HEK293 (cell line): Measurements from ENCODE around the gene SORCS3.

Source experiments
- CTCF ChIA-PET: fragments of 350-600 bp; formaldehyde crosslinking; extraction: SDS; loops from one replicate; lab custom pipeline; 2021; ENCODE audit warnings: antibody characterized with exemption; lab: Yijun Ruan, JAX
- POLR2A ChIA-PET: fragments of 300-600 bp; formaldehyde crosslinking; extraction: SDS; loops from one replicate; lab custom pipeline; 2020; ENCODE audit warnings: antibody characterized with exemption, inconsistent platforms; lab: Yijun Ruan, JAX
- H3K27ac ChIP-seq: fragments of 200-500 bp; sonication (Bioruptor generic); 2 replicates; pipeline ENCODE4 v1.5.1; 2014; ENCODE audit warnings: low read depth, low read length, control low read depth, inconsistent platforms; ENCODE audit errors: extremely low read depth
- H3K36me3 ChIP-seq, 2 experiments: fragments of 200-500 bp in 1 of 2; sonication (Bioruptor generic) in 1 of 2; 1 replicate in 1 of 2; 2 replicates in 1 of 2; pipeline ENCODE4 v1.5.1; 2014 to 2017; ENCODE audit warnings: inconsistent platforms in 2 of 2, low read length in 2 of 2; ENCODE audit not compliant: control insufficient read depth in 2 of 2, insufficient read depth in 1 of 2
- H3K4me1 ChIP-seq: fragments of 200-500 bp; sonication (Bioruptor generic); 2 replicates; pipeline ENCODE4 v1.5.1; 2014; ENCODE audit warnings: mild to moderate bottlenecking, low read length, inconsistent platforms; ENCODE audit not compliant: control insufficient read depth, insufficient read depth
- H3K4me3 ChIP-seq: 2 replicates; pipeline ENCODE4 v1.5.1; 2011; ENCODE audit warnings: low read depth, mild to moderate bottlenecking, control low read depth, low read length, moderate library complexity
- H3K9me3 ChIP-seq: fragments of 200-500 bp; sonication (Bioruptor generic); 2 replicates; pipeline ENCODE4 v1.5.1; 2014; ENCODE audit warnings: low read depth, low read length, inconsistent platforms; ENCODE audit not compliant: control insufficient read depth, insufficient read depth
- HOXC10 ChIP-seq: sonication (generic); formaldehyde crosslinking; IDR thresholded peaks from 2 replicates; pipeline ENCODE4 v1.8.1; 2023; ENCODE audit warnings: mild to moderate bottlenecking, missing genetic modification reagents
- IKZF3 ChIP-seq: fragments of 450-650 bp; IDR thresholded peaks from 2 replicates; pipeline ENCODE4 v1.5.0; 2018; ENCODE audit warnings: missing biosample characterization, mild to moderate bottlenecking, missing genetic modification characterization, moderate library complexity
- KLF1 ChIP-seq: fragments of 450-650 bp; formaldehyde crosslinking; IDR thresholded peaks from 2 replicates; pipeline ENCODE4 v1.5.1; 2016; ENCODE audit warnings: missing biosample characterization, missing genetic modification characterization
- TCF7L2 ChIP-seq: IDR thresholded peaks from 2 replicates; pipeline ENCODE4 v1.6.1; 2011; ENCODE audit warnings: low read depth, mild to moderate bottlenecking, inconsistent platforms, low read length, moderate library complexity, borderline replicate concordance
- YY1 ChIP-seq: fragments of 450-650 bp; formaldehyde crosslinking; IDR thresholded peaks from 2 replicates; pipeline ENCODE4 v1.5.1; 2018; ENCODE audit warnings: missing biosample characterization, missing genetic modification characterization
- ZNF112 ChIP-seq: fragments of 450-650 bp; formaldehyde crosslinking; IDR thresholded peaks from 2 replicates; pipeline ENCODE4 v1.5.0; 2017; ENCODE audit warnings: missing biosample characterization, missing genetic modification characterization
- ZNF132 ChIP-seq: fragments of 450-650 bp; formaldehyde crosslinking; IDR thresholded peaks from 2 replicates; pipeline ENCODE4 v1.5.1; 2017; ENCODE audit warnings: missing biosample characterization, missing genetic modification characterization, borderline replicate concordance
- ZNF19 ChIP-seq: fragments of 450-650 bp; formaldehyde crosslinking; IDR thresholded peaks from 2 replicates; pipeline ENCODE4; 2016; ENCODE audit warnings: missing biosample characterization, missing genetic modification characterization, low read depth
- ZNF221 ChIP-seq: fragments of 450-650 bp; formaldehyde crosslinking; IDR thresholded peaks from 2 replicates; pipeline ENCODE4 v1.5.1; 2017; ENCODE audit warnings: missing biosample characterization, missing genetic modification characterization, borderline replicate concordance
- ZNF223 ChIP-seq: fragments of 450-650 bp; formaldehyde crosslinking; IDR thresholded peaks from 2 replicates; pipeline ENCODE4 v1.5.1; 2016; ENCODE audit warnings: missing biosample characterization, missing genetic modification characterization
- ZNF23 ChIP-seq: fragments of 450-650 bp; formaldehyde crosslinking; IDR thresholded peaks from 2 replicates; pipeline ENCODE4 v1.5.1; 2016; ENCODE audit warnings: missing biosample characterization, missing genetic modification characterization, borderline replicate concordance
- ZNF510 ChIP-seq: fragments of 450-650 bp; formaldehyde crosslinking; IDR thresholded peaks from 2 replicates; pipeline ENCODE4 v1.5.1; 2018; ENCODE audit warnings: mild to moderate bottlenecking, missing genetic modification characterization, missing biosample characterization; ENCODE audit not compliant: insufficient replicate concordance
- ZNF514 ChIP-seq: fragments of 450-650 bp; formaldehyde crosslinking; IDR thresholded peaks from 2 replicates; pipeline ENCODE4 v1.5.1; 2016; ENCODE audit warnings: missing biosample characterization, missing genetic modification characterization
- ZNF621 ChIP-seq: fragments of 450-650 bp; formaldehyde crosslinking; IDR thresholded peaks from 2 replicates; pipeline ENCODE4 v1.5.1; 2017; ENCODE audit warnings: missing biosample characterization, missing genetic modification characterization
- ZNF747 ChIP-seq: fragments of 450-650 bp; formaldehyde crosslinking; IDR thresholded peaks from 2 replicates; pipeline ENCODE4 v1.5.1; 2016; ENCODE audit warnings: missing biosample characterization, missing genetic modification characterization
- TF ChIP-seq, protein P1 (sequence below): fragments of 450-650 bp; formaldehyde crosslinking; conservative IDR thresholded peaks from 2 replicates; pipeline ENCODE4 v1.5.1; 2016; ENCODE audit warnings: low read depth, missing biosample characterization, missing genetic modification characterization
- TF ChIP-seq, protein P2 (sequence below): fragments of 450-650 bp; IDR thresholded peaks from 2 replicates; pipeline ENCODE4 v1.5.1; 2018; ENCODE audit warnings: missing biosample characterization, mild to moderate bottlenecking, missing genetic modification characterization
- TF ChIP-seq, protein P3 (sequence below): fragments of 450-650 bp; formaldehyde crosslinking; IDR thresholded peaks from 2 replicates; pipeline ENCODE4 v1.5.1; 2016; ENCODE audit warnings: missing biosample characterization, missing genetic modification characterization

SORCS3 gene

DNA sequence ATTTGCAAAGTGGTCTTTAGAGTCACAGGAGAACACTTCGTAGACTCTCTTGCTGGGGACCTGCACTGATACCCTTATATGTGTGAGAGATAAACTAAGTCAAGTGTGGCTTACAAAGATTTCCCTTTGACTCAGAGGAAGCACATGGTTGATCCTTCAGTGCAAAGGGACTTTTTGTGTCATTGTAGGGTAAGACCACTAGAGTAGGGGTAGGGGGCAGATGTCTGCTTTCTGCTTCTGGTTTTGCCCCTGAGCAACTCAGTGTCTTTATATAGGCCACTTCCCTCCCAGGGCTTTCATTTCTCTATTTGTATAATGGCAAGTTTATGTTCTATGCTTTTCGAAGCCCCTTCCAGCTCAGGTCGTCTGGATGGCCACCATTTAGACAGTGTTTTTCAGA is 281.7 kb downstream of the SORCS3 start (continued):
- no peak for TF ChIP-seq ZNF132 (tag by site-specific recombination)
- TF ChIP-seq ZNF112 = no peak
- no peak for TF ChIP-seq IKZF3
- no peak for TF ChIP-seq ZNF221 (tag by site-specific recombination)

DNA sequence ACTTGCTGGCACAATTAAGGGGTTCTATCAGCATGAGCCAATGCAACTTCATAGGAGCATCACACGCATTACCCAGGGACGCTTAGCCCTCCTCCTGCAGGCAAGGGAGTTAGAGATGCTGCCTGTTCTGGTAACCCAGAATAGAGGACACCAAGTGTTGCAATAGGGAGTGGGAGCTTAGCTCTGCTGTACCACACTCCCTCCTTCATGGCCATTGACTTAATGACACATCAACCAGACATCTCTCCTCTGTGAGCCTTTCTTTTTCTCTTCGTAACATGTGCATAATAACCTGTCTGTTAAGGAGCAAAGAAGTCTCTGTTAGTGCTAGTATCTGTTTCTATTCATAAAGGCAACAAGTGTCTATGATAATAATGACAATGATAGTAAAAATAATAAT is 282.4 kb downstream of the SORCS3 start:
- Histone ChIP-seq H3K9me3 (no peaks in the 10 kb centered on the region), H3K27ac (no peak overlapping the region), H3K4me3 (no peak overlapping the region), H3K36me3 (no peaks in the 10 kb centered on the region), H3K4me1 (no peaks in the 10 kb centered on the region)
- ChIA-PET POLR2A (no interaction called here), CTCF (interaction anchor here (0.6 to 2.6 kb wide), 4 partner anchors 32 to 308 kb away, joined by 3 to 8 read pairs (median 4); no protein-coding TSS in a partner anchor)
- TF ChIP-seq YY1 (tag by site-specific recombination) (no peak), ZNF621 (tag by site-specific recombination) (no peak), HOXC10 (CRISPR knock-in tag) (no peak), ZNF23 (tag by site-specific recombination) (no peak), ZNF132 (tag by site-specific recombination) (no peak), ZNF19 (tag by site-specific recombination) (no peak), TCF7L2 (no peak), ZNF747 (tag by site-specific recombination) (no peak), ZNF510 (no peak), ZNF514 (tag by site-specific recombination) (no peak)
- TF ChIP-seq, protein P1, sequence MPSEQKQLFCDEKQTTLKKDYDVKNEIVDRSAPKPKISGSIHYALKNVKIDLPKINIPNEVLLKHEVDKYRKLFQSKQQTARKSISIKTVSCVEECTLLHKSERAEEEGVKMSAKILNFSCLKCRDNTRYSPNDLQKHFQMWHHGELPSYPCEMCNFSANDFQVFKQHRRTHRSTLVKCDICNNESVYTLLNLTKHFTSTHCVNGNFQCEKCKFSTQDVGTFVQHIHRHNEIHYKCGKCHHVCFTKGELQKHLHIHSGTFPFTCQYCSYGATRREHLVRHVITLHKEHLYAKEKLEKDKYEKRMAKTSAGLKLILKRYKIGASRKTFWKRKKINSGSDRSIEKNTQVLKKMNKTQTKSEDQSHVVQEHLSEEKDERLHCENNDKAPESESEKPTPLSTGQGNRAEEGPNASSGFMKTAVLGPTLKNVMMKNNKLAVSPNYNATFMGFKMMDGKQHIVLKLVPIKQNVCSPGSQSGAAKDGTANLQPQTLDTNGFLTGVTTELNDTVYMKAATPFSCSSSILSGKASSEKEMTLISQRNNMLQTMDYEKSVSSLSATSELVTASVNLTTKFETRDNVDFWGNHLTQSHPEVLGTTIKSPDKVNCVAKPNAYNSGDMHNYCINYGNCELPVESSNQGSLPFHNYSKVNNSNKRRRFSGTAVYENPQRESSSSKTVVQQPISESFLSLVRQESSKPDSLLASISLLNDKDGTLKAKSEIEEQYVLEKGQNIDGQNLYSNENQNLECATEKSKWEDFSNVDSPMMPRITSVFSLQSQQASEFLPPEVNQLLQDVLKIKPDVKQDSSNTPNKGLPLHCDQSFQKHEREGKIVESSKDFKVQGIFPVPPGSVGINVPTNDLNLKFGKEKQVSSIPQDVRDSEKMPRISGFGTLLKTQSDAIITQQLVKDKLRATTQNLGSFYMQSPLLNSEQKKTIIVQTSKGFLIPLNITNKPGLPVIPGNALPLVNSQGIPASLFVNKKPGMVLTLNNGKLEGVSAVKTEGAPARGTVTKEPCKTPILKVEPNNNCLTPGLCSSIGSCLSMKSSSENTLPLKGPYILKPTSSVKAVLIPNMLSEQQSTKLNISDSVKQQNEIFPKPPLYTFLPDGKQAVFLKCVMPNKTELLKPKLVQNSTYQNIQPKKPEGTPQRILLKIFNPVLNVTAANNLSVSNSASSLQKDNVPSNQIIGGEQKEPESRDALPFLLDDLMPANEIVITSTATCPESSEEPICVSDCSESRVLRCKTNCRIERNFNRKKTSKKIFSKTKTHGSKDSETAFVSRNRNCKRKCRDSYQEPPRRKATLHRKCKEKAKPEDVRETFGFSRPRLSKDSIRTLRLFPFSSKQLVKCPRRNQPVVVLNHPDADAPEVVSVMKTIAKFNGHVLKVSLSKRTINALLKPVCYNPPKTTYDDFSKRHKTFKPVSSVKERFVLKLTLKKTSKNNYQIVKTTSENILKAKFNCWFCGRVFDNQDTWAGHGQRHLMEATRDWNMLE = no peak
- TF ChIP-seq, protein P2, sequence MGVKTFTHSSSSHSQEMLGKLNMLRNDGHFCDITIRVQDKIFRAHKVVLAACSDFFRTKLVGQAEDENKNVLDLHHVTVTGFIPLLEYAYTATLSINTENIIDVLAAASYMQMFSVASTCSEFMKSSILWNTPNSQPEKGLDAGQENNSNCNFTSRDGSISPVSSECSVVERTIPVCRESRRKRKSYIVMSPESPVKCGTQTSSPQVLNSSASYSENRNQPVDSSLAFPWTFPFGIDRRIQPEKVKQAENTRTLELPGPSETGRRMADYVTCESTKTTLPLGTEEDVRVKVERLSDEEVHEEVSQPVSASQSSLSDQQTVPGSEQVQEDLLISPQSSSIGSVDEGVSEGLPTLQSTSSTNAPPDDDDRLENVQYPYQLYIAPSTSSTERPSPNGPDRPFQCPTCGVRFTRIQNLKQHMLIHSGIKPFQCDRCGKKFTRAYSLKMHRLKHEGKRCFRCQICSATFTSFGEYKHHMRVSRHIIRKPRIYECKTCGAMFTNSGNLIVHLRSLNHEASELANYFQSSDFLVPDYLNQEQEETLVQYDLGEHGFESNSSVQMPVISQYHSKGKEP (tag by site-specific recombination) = no peak

DNA sequence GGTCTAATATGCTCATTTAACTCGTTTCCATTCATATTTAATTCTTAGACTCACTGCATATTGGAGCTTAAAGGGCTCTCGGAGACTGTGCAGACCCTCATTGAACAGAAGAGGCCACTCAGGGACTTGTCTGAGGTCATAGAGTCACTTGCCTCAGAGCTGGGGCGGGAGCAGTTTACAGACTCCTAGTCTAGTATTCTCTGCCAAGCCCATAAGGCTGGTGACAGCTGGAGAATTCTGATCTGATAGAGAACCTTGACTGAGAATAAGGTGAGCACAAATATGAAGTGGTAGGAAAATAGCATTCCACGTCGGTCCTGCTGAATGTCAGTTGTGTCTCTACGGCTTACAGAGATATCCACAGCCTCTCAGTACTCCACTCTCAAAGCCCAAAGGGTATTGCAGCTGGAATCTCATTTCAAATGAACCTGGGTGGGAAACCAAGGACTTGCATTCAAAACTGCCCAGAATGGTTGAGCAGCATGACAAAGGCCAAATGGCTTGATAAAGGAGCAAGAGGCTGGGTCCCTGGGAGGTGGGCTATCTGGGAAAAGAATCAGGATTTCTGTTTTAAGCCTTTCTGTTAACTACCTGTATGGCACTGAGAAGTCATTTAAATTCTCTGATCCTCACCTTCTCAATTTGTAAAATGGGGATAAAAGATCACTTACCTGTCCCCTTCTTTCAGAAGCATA is 283.2 kb downstream of the SORCS3 start:
- POLR2A ChIA-PET = no interaction called here
- CTCF ChIA-PET = interaction anchor here (0.6 to 2.6 kb wide), 8 partner anchors 8 to 309 kb away, joined by 3 to 8 read pairs (median 4); no protein-coding TSS in a partner anchor
- Histone ChIP-seq H3K4me1 (no peaks in the 10 kb centered on the region), H3K36me3 (no peaks in the 10 kb centered on the region), H3K9me3 (no peaks in the 10 kb centered on the region), H3K4me3 (no peak overlapping the region), H3K27ac (no peak overlapping the region)
- TF ChIP-seq KLF1 (tag by site-specific recombination) (no peak), ZNF223 (tag by site-specific recombination) (no peak)
- TF ChIP-seq, protein P3, sequence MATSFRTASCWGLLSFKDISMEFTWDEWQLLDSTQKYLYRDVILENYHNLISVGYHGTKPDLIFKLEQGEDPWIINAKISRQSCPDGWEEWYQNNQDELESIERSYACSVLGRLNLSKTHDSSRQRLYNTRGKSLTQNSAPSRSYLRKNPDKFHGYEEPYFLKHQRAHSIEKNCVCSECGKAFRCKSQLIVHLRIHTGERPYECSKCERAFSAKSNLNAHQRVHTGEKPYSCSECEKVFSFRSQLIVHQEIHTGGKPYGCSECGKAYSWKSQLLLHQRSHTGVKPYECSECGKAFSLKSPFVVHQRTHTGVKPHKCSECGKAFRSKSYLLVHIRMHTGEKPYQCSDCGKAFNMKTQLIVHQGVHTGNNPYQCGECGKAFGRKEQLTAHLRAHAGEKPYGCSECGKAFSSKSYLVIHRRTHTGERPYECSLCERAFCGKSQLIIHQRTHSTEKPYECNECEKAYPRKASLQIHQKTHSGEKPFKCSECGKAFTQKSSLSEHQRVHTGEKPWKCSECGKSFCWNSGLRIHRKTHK (tag by site-specific recombination) = no peak
